NOMO-1 treated with dmso at 0.1 percent for 144 hours (cell line): ENCODE data around the gene LIN28A.

ENCODE experiments used
- DNase-seq: peaks from one replicate; lab custom pipeline; 2025; ENCODE audit not compliant: unreplicated experiment; lab: John Stamatoyannopoulos, UW

LIN28A gene

GRCh38 chr1:26432793-26433192, 22.2 kb downstream of the LIN28A start:
- DNase-seq = no peak

GRCh38 chr1:26434161-26434752, 23.6 kb downstream of the LIN28A start:
- no peak for DNase-seq

- DNase-seq = no peak
These were observed 27.4 kb downstream of the LIN28A start for GRCh38 chr1:26438041-26438440.

GRCh38 chr1:26440259-26440658, 29.6 kb downstream of the LIN28A start:
- no peak for DNase-seq

GRCh38 chr1:26449868-26450267, 39.3 kb downstream of the LIN28A start:
- no peak for DNase-seq

- DNase-seq = no peak
These were observed 40.3 kb downstream of the LIN28A start for GRCh38 chr1:26450908-26451307.

- DNase-seq = no peak
These were observed 42.0 kb downstream of the LIN28A start for GRCh38 chr1:26452459-26453183.

GRCh38 chr1:26459148-26459547, 48.5 kb downstream of the LIN28A start:
- no peak for DNase-seq

GRCh38 chr1:26459573-26460031, 49.0 kb downstream of the LIN28A start:
- no peak for DNase-seq

GRCh38 chr1:26468911-26469310, 58.3 kb downstream of the LIN28A start:
- no peak for DNase-seq

GRCh38 chr1:26469558-26469957, 58.9 kb downstream of the LIN28A start:
- no peak for DNase-seq

- DNase-seq = peak; percentile 30
These were observed 60.4 kb downstream of the LIN28A start for GRCh38 chr1:26470878-26471497.

- DNase-seq = peak; percentile 96
These were observed 61.1 kb downstream of the LIN28A start for GRCh38 chr1:26471498-26472319.

- DNase-seq = peak; percentile 96
These were observed 61.8 kb downstream of the LIN28A start, which contains the start of gene HMGN2 for GRCh38 chr1:26472320-26472900. HMGN2 (plus strand) TSS chr1:26472440; CDS start chr1:26472613, 173 bp downstream.

- DNase-seq = peak; percentile 81
These were observed 62.6 kb downstream of the LIN28A start for GRCh38 chr1:26472901-26473845.

- DNase-seq = no peak
These were observed 64.2 kb downstream of the LIN28A start for GRCh38 chr1:26474818-26475217.

- no peak for DNase-seq
These were observed 65.4 kb downstream of the LIN28A start for GRCh38 chr1:26475989-26476388.

GRCh38 chr1:26476958-26477357, 66.3 kb downstream of the LIN28A start:
- DNase-seq = no peak

GRCh38 chr1:26477446-26478152, 67.0 kb downstream of the LIN28A start:
- no peak for DNase-seq
